ENCODE measurements around the gene CES5A.
"Not testable (repeated sequence)": the region's sequence is repeated elsewhere in the genome, so short reads cannot be mapped to it uniquely, and the experiment has no call there.

The CES5A gene

GRCh38 chr16:55817236-55817912 lies 57.8 kb downstream of the CES5A start:
- no peaks in the 10 kb centered on the region for H3K9me3 ChIP-seq
- no peak overlapping the region for H3K4me3 ChIP-seq (ENCODE audit: low read depth in 1 of 2, low read length in 1 of 2)
- TF ChIP-seq, protein P1, sequence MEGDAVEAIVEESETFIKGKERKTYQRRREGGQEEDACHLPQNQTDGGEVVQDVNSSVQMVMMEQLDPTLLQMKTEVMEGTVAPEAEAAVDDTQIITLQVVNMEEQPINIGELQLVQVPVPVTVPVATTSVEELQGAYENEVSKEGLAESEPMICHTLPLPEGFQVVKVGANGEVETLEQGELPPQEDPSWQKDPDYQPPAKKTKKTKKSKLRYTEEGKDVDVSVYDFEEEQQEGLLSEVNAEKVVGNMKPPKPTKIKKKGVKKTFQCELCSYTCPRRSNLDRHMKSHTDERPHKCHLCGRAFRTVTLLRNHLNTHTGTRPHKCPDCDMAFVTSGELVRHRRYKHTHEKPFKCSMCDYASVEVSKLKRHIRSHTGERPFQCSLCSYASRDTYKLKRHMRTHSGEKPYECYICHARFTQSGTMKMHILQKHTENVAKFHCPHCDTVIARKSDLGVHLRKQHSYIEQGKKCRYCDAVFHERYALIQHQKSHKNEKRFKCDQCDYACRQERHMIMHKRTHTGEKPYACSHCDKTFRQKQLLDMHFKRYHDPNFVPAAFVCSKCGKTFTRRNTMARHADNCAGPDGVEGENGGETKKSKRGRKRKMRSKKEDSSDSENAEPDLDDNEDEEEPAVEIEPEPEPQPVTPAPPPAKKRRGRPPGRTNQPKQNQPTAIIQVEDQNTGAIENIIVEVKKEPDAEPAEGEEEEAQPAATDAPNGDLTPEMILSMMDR (IDR thresholded peaks at IDR 0.05), result no peak
- H3K27me3 ChIP-seq, result peaks cover 11% of the 10 kb centered on the region
- peaks cover 4% of the 10 kb centered on the region for H3K36me3 ChIP-seq
- H3K4me1 ChIP-seq (ENCODE audit: control insufficient read depth in 1 of 2, insufficient read depth in 1 of 2, low read depth in 1 of 2, low read length in 1 of 2), result no peaks in the 10 kb centered on the region
- H3K27ac ChIP-seq, result no peak overlapping the region

DNA sequence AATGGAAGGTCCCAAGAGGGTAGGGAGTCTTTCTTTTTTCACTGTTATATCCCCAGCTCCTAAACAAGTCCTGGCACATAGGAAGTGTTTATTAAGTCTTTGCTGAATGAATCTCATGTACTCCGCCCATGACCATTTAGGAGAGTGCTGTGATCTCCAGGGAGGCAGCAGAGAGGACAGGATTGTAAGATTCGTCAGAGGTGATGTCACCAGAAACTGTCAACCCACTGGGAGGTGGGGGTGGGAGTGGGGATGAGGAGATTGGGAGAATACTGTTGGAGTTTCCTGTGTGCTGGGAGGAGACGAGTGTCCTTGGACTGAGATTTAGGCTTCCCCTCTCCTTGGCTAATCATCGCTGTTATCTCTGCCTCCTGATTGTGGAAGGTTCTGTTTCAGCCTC lies 59.0 kb downstream of the CES5A start:
- H3K9me3 ChIP-seq; H3K4me3 ChIP-seq (ENCODE audit: low read depth in 1 of 2, low read length in 1 of 2); H3K4me1 ChIP-seq (ENCODE audit: control insufficient read depth in 1 of 2, insufficient read depth in 1 of 2, low read depth in 1 of 2, low read length in 1 of 2); H3K36me3 ChIP-seq; H3K27ac ChIP-seq: not testable (repeated sequence)
- peaks cover 11% of the 10 kb centered on the region for H3K27me3 ChIP-seq

GRCh38 chr16:55815320-55815719 lies 59.9 kb downstream of the CES5A start:
- no peaks in the 10 kb centered on the region for H3K4me1 ChIP-seq (ENCODE audit: control insufficient read depth in 1 of 2, insufficient read depth in 1 of 2, low read depth in 1 of 2, low read length in 1 of 2)
- H3K4me3 ChIP-seq (ENCODE audit: low read depth in 1 of 2, low read length in 1 of 2), result no peak overlapping the region
- H3K27ac ChIP-seq, result no peak overlapping the region
- no peaks in the 10 kb centered on the region for H3K36me3 ChIP-seq
- TF ChIP-seq, protein P1 (IDR thresholded peaks at IDR 0.05), result no peak
- no peaks in the 10 kb centered on the region for H3K9me3 ChIP-seq
- peaks cover 11% of the 10 kb centered on the region for H3K27me3 ChIP-seq

- H3K27me3 ChIP-seq, result peaks cover 11% of the 10 kb centered on the region
- not testable (repeated sequence) for H3K4me3 ChIP-seq (ENCODE audit: low read depth in 1 of 2, low read length in 1 of 2)
These were observed 61.0 kb downstream of the CES5A start for GRCh38 chr16:55814174-55814573.

DNA sequence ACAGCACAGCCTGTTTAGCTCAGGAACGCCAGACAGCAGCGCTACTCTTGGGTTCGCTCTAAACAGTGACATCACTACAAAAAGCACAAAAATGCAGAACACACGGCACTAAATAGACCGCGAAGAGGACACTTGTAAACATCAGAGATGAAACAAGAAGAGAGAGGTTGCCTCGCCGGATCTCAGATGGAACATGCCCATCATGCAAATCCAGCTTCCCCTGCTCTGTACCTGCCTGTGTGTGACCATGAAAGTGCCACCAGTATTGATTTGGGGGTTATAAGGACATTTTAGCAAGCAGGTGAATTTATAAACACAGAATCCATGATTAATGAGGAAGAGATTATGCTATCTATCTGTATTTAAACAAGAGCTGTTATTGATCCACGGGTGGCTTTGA lies 61.4 kb downstream of the CES5A start:
- H3K27me3 ChIP-seq, result peaks cover 11% of the 10 kb centered on the region
- H3K4me1 ChIP-seq (ENCODE audit: control insufficient read depth in 1 of 2, insufficient read depth in 1 of 2, low read depth in 1 of 2, low read length in 1 of 2); H3K36me3 ChIP-seq; H3K9me3 ChIP-seq; H3K4me3 ChIP-seq (ENCODE audit: low read depth in 1 of 2, low read length in 1 of 2); H3K27ac ChIP-seq: not testable (repeated sequence)

More at GRCh38 chr16:55814174-55814573, 61.0 kb downstream of the CES5A start:
- H3K36me3 ChIP-seq; H3K27ac ChIP-seq; H3K9me3 ChIP-seq; H3K4me1 ChIP-seq (ENCODE audit: control insufficient read depth in 1 of 2, insufficient read depth in 1 of 2, low read depth in 1 of 2, low read length in 1 of 2): not testable (repeated sequence)

DNA sequence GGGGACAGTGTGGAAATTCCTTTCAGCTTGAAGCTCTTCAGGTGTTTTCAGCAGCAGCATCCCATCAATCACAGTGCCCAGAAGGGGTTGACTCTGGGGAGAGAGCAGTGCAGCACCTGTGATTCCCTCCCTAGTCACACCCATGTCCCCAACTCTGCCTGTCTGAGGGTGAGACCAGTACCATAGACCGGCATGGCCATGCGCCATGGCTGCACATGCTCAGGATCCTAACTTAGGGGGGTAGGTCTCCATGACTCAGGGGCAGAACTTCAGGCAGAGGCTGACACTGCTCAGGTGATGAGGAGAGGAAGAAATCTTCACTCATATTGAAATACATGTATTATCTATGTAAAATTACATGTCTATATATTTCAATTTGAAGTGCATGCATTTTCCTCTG lies 62.2 kb downstream of the CES5A start:
- H3K36me3 ChIP-seq, result no peaks in the 10 kb centered on the region
- TF ChIP-seq, protein P1 (IDR thresholded peaks at IDR 0.05), result no peak
- no peak overlapping the region for H3K4me3 ChIP-seq (ENCODE audit: low read depth in 1 of 2, low read length in 1 of 2)
- peaks cover 11% of the 10 kb centered on the region for H3K27me3 ChIP-seq
- no peak overlapping the region for H3K27ac ChIP-seq
- no peaks in the 10 kb centered on the region for H3K9me3 ChIP-seq
- no peaks in the 10 kb centered on the region for H3K4me1 ChIP-seq (ENCODE audit: control insufficient read depth in 1 of 2, insufficient read depth in 1 of 2, low read depth in 1 of 2, low read length in 1 of 2)

DNA sequence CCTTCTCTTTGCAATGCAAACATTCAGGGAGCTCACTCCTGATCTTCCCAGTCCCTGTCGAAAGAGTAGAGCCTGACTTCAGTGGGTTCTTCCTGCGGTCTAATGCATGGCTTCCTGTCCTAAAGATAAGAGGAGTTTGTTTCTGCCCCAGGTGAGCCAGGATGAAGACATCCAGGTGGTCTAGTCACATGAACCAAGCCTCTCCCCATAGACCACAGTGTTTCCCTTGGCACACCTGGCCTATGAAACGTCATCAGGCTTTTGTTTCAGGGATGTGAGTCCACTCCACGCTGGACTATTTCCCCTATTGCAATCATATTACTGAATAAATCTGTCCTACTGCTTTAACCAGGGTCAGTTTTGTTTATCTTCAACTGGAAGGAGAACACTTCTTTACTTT lies 63.4 kb downstream of the CES5A start:
- no peaks in the 10 kb centered on the region for H3K4me1 ChIP-seq (ENCODE audit: control insufficient read depth in 1 of 2, insufficient read depth in 1 of 2, low read depth in 1 of 2, low read length in 1 of 2)
- H3K4me3 ChIP-seq (ENCODE audit: low read depth in 1 of 2, low read length in 1 of 2), result no peak overlapping the region
- H3K36me3 ChIP-seq, result no peaks in the 10 kb centered on the region
- no peak overlapping the region for H3K27ac ChIP-seq
- TF ChIP-seq, protein P1 (IDR thresholded peaks at IDR 0.05), result no peak
- H3K27me3 ChIP-seq, result peaks cover 5% of the 10 kb centered on the region
- no peaks in the 10 kb centered on the region for H3K9me3 ChIP-seq

Data from neutrophil (primary cell).